HepG2 (cell line): ENCODE measurements around the gene CYP2A6. TPM values are rescaled to one million over a fixed set of nuclear protein-coding genes. Genes with fewer than 3 reads are reported as not detected.

Source experiments
- AKNA ChIP-seq: sonication (generic); formaldehyde crosslinking; IDR thresholded peaks from 2 replicates; pipeline ENCODE4 v1.4.0; 2020; ENCODE audit warnings: missing genetic modification reagents, borderline replicate concordance
- ARID4A ChIP-seq: sonication (generic); formaldehyde crosslinking; IDR thresholded peaks from 2 replicates; pipeline ENCODE4 v1.5.0; 2020; ENCODE audit warnings: mild to moderate bottlenecking, missing genetic modification reagents, borderline replicate concordance
- HNRNPL ChIP-seq: fragments of 200-400 bp; formaldehyde crosslinking; IDR thresholded peaks from 2 replicates; pipeline ENCODE4 v1.6.1; 2017; ENCODE audit warnings: mild to moderate bottlenecking, low read depth, low read length
- THAP7 ChIP-seq: sonication (generic); formaldehyde crosslinking; IDR thresholded peaks from 2 replicates; pipeline ENCODE4 v1.8.1; 2023; ENCODE audit warnings: mild to moderate bottlenecking, missing genetic modification reagents
- ZBTB21 ChIP-seq: sonication (generic); formaldehyde crosslinking; IDR thresholded peaks from 2 replicates; pipeline ENCODE4 v1.4.0; 2020; ENCODE audit warnings: missing genetic modification reagents
- ZNF121 ChIP-seq: sonication (generic); formaldehyde crosslinking; IDR thresholded peaks from 2 replicates; pipeline ENCODE4 v1.5.0; 2020; ENCODE audit warnings: mild to moderate bottlenecking, missing genetic modification reagents
- ZNF263 ChIP-seq: sonication (generic); formaldehyde crosslinking; IDR thresholded peaks from 2 replicates; pipeline ENCODE4 v1.4.0; 2020; ENCODE audit warnings: missing genetic modification reagents
- ZNF44 ChIP-seq: sonication (generic); formaldehyde crosslinking; IDR thresholded peaks from 2 replicates; pipeline ENCODE4 v1.5.1; 2020; ENCODE audit warnings: mild to moderate bottlenecking, missing genetic modification reagents
- ZNF883 ChIP-seq: sonication (generic); formaldehyde crosslinking; IDR thresholded peaks from 2 replicates; pipeline ENCODE4 v1.5.1; 2020; ENCODE audit warnings: mild to moderate bottlenecking, missing genetic modification reagents; ENCODE audit errors: not compliant biosample characterization
- polyA plus RNA-seq, 8 experiments: library from polyadenylated mRNA; depleted of rRNA in 3 of 8; stranded (reverse) in 7 of 8; unstranded in 1 of 8; fragments of >200 nt; fragmentation: Illumina TruSeq in 4 of 8; extraction: Trizol in 4 of 8; gene quantifications; 2 replicates each; pipeline versions ENCODE4 v1.2.1 to v1.2.3, GENCODE V29; 2011 to 2016; ENCODE audit warnings: low read depth in 4 of 8, missing spikeins in 1 of 8, mixed read lengths in 1 of 8; ENCODE audit not compliant: insufficient read depth in 1 of 8
- total RNA-seq, 5 experiments: library from RNA; depleted of rRNA; stranded (reverse); fragments of >200 nt; fragmentation: Illumina TruSeq; extraction: Trizol; gene quantifications; 2 replicates each; pipeline ENCODE4 v1.2.3, GENCODE V29; 2016; ENCODE audit warnings: low read depth in 1 of 5
- TF ChIP-seq, protein P1 (sequence below): sonication (generic); formaldehyde crosslinking; conservative IDR thresholded peaks from 2 replicates; pipeline ENCODE4 v1.4.0; 2020; ENCODE audit warnings: missing genetic modification reagents
- TF ChIP-seq, protein P2 (sequence below): sonication (generic); formaldehyde crosslinking; IDR thresholded peaks from 2 replicates; pipeline ENCODE4 v1.4.0; 2020; ENCODE audit warnings: missing genetic modification reagents

The CYP2A6 gene
- total and polyA plus RNA-seq, 2 of the 13 experiments (the other 11 are each of a cell fraction or from before 2014, with no cell fraction given): not detected

DNA sequence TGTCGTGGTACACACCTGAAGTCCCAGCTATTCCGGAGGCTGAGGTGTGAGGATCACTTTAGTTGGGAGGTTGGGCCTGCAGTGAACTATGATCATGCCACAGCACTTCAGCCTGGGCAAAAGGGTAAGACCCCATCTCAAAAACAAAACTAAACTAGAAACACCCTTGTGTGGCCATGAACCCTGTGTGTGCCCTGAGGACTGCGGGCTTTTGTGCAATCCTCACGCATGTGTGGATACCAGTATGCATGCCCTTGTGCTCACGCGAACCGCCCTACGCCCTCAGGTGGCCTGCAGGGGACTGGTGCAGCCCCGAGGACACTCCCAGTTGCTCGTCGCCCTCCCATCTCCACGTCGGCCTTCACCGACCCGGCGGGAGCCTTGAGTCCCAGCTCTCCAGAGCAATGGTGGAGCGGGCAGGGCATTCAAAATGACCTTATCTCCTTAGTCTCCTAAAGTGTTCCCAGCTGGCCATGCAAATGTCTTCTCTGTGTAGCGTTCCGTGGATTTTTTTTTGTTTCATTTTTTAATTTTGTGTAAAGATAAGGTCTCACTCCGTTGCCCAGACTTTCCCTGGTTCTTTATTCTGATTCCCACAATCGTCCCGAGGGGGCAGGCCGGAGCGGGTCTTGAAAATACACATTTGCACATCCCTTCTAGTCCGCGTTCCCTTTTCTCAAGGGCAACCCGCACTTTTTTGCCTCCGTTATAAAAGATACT lies 52.1 kb downstream of the CYP2A6 start (continued):
- TF ChIP-seq AKNA (CRISPR knock-in tag) (no peak), ZNF883 (CRISPR knock-in tag) (peak; percentile 71), ZBTB21 (CRISPR knock-in tag) (0 out of 2 replicates have a peak, but pooled peaks have one; percentile 3), HNRNPL (peak; percentile 70; the same call in 1 of the 2 replicates), THAP7 (CRISPR knock-in tag) (peak; percentile 73), ZNF121 (CRISPR knock-in tag) (peak; percentile 88), ZNF263 (peak; percentile 41; the same call in 1 of the 2 replicates), ARID4A (CRISPR knock-in tag) (peak; percentile 80), ZNF44 (CRISPR knock-in tag) (no peak; the same call in 1 of the 2 replicates)
- TF ChIP-seq, protein P1, sequence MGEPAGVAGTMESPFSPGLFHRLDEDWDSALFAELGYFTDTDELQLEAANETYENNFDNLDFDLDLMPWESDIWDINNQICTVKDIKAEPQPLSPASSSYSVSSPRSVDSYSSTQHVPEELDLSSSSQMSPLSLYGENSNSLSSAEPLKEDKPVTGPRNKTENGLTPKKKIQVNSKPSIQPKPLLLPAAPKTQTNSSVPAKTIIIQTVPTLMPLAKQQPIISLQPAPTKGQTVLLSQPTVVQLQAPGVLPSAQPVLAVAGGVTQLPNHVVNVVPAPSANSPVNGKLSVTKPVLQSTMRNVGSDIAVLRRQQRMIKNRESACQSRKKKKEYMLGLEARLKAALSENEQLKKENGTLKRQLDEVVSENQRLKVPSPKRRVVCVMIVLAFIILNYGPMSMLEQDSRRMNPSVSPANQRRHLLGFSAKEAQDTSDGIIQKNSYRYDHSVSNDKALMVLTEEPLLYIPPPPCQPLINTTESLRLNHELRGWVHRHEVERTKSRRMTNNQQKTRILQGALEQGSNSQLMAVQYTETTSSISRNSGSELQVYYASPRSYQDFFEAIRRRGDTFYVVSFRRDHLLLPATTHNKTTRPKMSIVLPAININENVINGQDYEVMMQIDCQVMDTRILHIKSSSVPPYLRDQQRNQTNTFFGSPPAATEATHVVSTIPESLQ: no peak
- TF ChIP-seq, protein P2, sequence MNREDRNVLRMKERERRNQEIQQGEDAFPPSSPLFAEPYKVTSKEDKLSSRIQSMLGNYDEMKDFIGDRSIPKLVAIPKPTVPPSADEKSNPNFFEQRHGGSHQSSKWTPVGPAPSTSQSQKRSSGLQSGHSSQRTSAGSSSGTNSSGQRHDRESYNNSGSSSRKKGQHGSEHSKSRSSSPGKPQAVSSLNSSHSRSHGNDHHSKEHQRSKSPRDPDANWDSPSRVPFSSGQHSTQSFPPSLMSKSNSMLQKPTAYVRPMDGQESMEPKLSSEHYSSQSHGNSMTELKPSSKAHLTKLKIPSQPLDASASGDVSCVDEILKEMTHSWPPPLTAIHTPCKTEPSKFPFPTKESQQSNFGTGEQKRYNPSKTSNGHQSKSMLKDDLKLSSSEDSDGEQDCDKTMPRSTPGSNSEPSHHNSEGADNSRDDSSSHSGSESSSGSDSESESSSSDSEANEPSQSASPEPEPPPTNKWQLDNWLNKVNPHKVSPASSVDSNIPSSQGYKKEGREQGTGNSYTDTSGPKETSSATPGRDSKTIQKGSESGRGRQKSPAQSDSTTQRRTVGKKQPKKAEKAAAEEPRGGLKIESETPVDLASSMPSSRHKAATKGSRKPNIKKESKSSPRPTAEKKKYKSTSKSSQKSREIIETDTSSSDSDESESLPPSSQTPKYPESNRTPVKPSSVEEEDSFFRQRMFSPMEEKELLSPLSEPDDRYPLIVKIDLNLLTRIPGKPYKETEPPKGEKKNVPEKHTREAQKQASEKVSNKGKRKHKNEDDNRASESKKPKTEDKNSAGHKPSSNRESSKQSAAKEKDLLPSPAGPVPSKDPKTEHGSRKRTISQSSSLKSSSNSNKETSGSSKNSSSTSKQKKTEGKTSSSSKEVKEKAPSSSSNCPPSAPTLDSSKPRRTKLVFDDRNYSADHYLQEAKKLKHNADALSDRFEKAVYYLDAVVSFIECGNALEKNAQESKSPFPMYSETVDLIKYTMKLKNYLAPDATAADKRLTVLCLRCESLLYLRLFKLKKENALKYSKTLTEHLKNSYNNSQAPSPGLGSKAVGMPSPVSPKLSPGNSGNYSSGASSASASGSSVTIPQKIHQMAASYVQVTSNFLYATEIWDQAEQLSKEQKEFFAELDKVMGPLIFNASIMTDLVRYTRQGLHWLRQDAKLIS: no peak
